Common myeloid progenitor, CD34-positive (primary cell): Measurements from ENCODE around the gene STAG1.

Source experiments
- CTCF ChIA-PET: fragments of 350-600 bp; sonication (Branson Sonifier 250); formaldehyde crosslinking; loops from one replicate; lab custom pipeline; 2021; ENCODE audit warnings: antibody characterized with exemption; lab: Charles Lee
- POLR2A ChIA-PET: fragments of 350-600 bp; sonication (Branson Sonifier 250); formaldehyde crosslinking; loops from one replicate; lab custom pipeline; 2021; ENCODE audit warnings: antibody characterized with exemption; lab: Charles Lee
- DNase-seq, 3 donors: peaks; one replicate each; pipeline versions ENCODE4 v3.0.0 to v3.0.0-alpha.2; 2013
- H3K27ac ChIP-seq, 2 experiments: 1 replicate in 1 of 2; 2 replicates in 1 of 2; pipeline ENCODE4 v1.7.0; 2013; ENCODE audit warnings: inconsistent platforms in 2 of 2, low read length in 2 of 2, mild to moderate bottlenecking in 2 of 2, low read depth in 1 of 2, moderate library complexity in 1 of 2; ENCODE audit not compliant: severe bottlenecking in 2 of 2, insufficient read depth in 1 of 2, poor library complexity in 1 of 2
- H3K27me3 ChIP-seq, 5 experiments: replicated peaks in 2 of 5; 1 replicate in 3 of 5; 2 replicates in 2 of 5; pipeline versions ENCODE4 v1.6.1 to v1.7.0; 2013; ENCODE audit warnings: low read length in 4 of 5, mild to moderate bottlenecking in 2 of 5, moderate library complexity in 2 of 5, inconsistent platforms in 1 of 5; ENCODE audit not compliant: insufficient read depth in 5 of 5, control insufficient read depth in 4 of 5
- H3K36me3 ChIP-seq, 4 experiments: 1 replicate in 2 of 4; 2 replicates in 2 of 4; pipeline versions ENCODE4 v1.6.1 to v1.7.0; 2013; ENCODE audit warnings: low read length in 3 of 4, control low read depth in 1 of 4, mild to moderate bottlenecking in 1 of 4; ENCODE audit not compliant: control insufficient read depth in 4 of 4, insufficient read depth in 4 of 4
- H3K4me1 ChIP-seq, 4 experiments: 1 replicate in 3 of 4; 2 replicates in 1 of 4; pipeline versions ENCODE4 v1.6.1 to v1.7.1; 2013; ENCODE audit warnings: low read length in 3 of 4, mild to moderate bottlenecking in 3 of 4, control low read depth in 1 of 4, inconsistent platforms in 1 of 4, moderate library complexity in 1 of 4; ENCODE audit not compliant: control insufficient read depth in 4 of 4, insufficient read depth in 4 of 4; ENCODE audit errors: control extremely low read depth in 1 of 4
- H3K4me3 ChIP-seq, 7 experiments: 1 replicate in 4 of 7; 2 replicates in 3 of 7; pipeline versions ENCODE4 v1.5.1 to v1.7.0; 2013; ENCODE audit warnings: mild to moderate bottlenecking in 7 of 7, low read length in 6 of 7, moderate library complexity in 6 of 7, inconsistent platforms in 2 of 7, low read depth in 2 of 7, control low read depth in 1 of 7; ENCODE audit not compliant: insufficient read depth in 4 of 7, control insufficient read depth in 1 of 7; ENCODE audit errors: extremely low read depth in 1 of 7
- H3K9me3 ChIP-seq, 5 experiments: 1 replicate in 4 of 5; 2 replicates in 1 of 5; pipeline versions ENCODE4 v1.6.1 to v1.7.1; 2013; ENCODE audit warnings: low read length in 4 of 5, mild to moderate bottlenecking in 2 of 5, inconsistent platforms in 1 of 5, low read depth in 1 of 5, moderate library complexity in 1 of 5; ENCODE audit not compliant: control insufficient read depth in 4 of 5, insufficient read depth in 2 of 5; ENCODE audit errors: control extremely low read depth in 1 of 5
- WGBS: methylation state at CpG from one replicate; pipeline ENCODE4 v1.1.5; 2013; ENCODE audit not compliant: insufficient coverage; 5-methylcytosine and 5-hydroxymethylcytosine counted together

Gene STAG1

GRCh38 chr3:136404056-136404455 is 348.1 kb downstream of the STAG1 start:
- no peak overlapping the region for H3K27ac ChIP-seq
- DNase-seq, result no peak
- 100% methylated on average over 1 of the region's 2 CpGs for WGBS
- ChIA-PET POLR2A (no interaction called here), CTCF (no interaction called here)
- no peaks in the 10 kb centered on the region for H3K36me3 ChIP-seq
- H3K4me1 ChIP-seq, result no peaks in the 10 kb centered on the region
- no peak overlapping the region for H3K4me3 ChIP-seq
- H3K9me3 ChIP-seq, result no peaks in the 10 kb centered on the region
- H3K27me3 ChIP-seq, result no peaks in the 10 kb centered on the region

DNA sequence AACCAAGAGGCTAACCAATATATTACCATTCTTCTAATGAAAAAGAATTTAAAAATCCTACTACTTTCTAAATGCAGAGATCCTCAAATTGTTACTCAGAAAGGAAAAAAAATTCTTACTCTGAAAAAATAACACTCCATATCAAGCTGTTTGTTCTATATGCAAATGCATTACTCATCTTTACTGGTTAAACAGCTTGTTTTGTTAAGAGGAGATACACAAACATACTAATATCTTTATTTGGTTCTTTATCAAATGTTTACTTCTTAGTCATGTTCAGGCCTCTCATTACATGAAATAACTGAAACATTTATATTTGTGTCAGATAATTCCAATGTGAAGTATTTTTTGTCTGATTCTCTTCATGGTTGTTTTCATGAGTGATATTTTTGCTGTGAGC is 355.3 kb downstream of the STAG1 start:
- POLR2A ChIA-PET, result no interaction called here
- no peak for DNase-seq
- CTCF ChIA-PET, result interaction anchor here (1.4 kb wide), 1 partner anchor 617 kb away, joined by 3 read pairs; no protein-coding TSS in a partner anchor

GRCh38 chr3:136390574-136390973 is 361.6 kb downstream of the STAG1 start:
- no peak for DNase-seq
- Histone ChIP-seq H3K9me3 (no peaks in the 10 kb centered on the region), H3K4me3 (no peak overlapping the region), H3K36me3 (peaks cover 0 to 3% (median under 1%) of the 10 kb centered on the region in 4 experiments), H3K4me1 (no peaks in the 10 kb centered on the region), H3K27ac (no peak overlapping the region), H3K27me3 (no peaks in the 10 kb centered on the region)
- ChIA-PET CTCF (interaction anchor here (0.5 to 2.1 kb wide), 6 partner anchors 9 to 623 kb away, joined by 3 to 10 read pairs (median 4); partner anchors contain the start of gene STAG1), POLR2A (interaction anchor here (1.4 kb wide), 1 partner anchor 362 kb away, joined by 3 read pairs; the partner anchor contains the start of gene STAG1)
- no CpG with 5 or more reads among the region's 3 CpGs for WGBS

More for the DNA sequence above, 355.3 kb downstream of the STAG1 start:
- Histone ChIP-seq H3K27ac (no peak overlapping the region), H3K36me3 (peaks cover 0 to 3% (median 2%) of the 10 kb centered on the region in 4 experiments), H3K4me1 (no peaks in the 10 kb centered on the region), H3K27me3 (no peaks in the 10 kb centered on the region), H3K9me3 (no peaks in the 10 kb centered on the region), H3K4me3 (no peak overlapping the region)

DNA sequence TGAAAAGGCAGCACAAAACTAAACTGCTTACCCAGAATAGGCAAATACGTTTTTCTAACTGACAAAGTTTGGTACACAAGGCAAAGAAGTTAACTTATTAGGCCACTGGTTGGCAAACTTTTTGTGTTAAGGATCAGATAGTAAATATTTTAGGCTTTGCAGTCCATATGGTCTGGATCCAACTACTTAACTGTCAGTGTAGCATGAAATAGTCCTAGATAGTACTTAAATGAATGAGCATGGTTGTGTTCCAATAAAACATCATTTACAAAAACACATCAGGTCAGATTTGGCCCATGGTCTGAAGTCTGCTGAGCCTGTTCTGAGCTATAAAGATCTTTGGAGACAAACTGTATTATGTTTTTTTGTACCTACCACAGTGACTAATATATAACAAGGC is 365.1 kb downstream of the STAG1 start:
- no peak overlapping the region for H3K4me3 ChIP-seq
- no peaks in the 10 kb centered on the region for H3K27me3 ChIP-seq
- peaks cover 0 to 4% (median 0%) of the 10 kb centered on the region in 4 experiments for H3K36me3 ChIP-seq
- WGBS, result 100% methylated on average over 1 of the region's 1 CpG
- CTCF ChIA-PET, result no interaction called here
- no peaks in the 10 kb centered on the region for H3K9me3 ChIP-seq
- no peak for DNase-seq
- POLR2A ChIA-PET, result no interaction called here
- H3K27ac ChIP-seq, result no peak overlapping the region
- no peaks in the 10 kb centered on the region for H3K4me1 ChIP-seq

GRCh38 chr3:136385457-136385856 is 366.7 kb downstream of the STAG1 start:
- ChIA-PET POLR2A (no interaction called here), CTCF (interaction anchor here (1.2 to 1.5 kb wide), 2 partner anchors 367 to 629 kb away, joined by 4 read pairs; partner anchors contain the start of gene STAG1)
- Histone ChIP-seq H3K4me1 (no peaks in the 10 kb centered on the region), H3K4me3 (no peak overlapping the region), H3K36me3 (peaks cover 0 to 4% (median under 1%) of the 10 kb centered on the region in 4 experiments), H3K27me3 (no peaks in the 10 kb centered on the region), H3K27ac (no peak overlapping the region), H3K9me3 (no peaks in the 10 kb centered on the region)
- no peak for DNase-seq
- no CpG with 5 or more reads among the region's 2 CpGs for WGBS

GRCh38 chr3:136381051-136381450 is 371.1 kb downstream of the STAG1 start:
- H3K27me3 ChIP-seq, result no peaks in the 10 kb centered on the region
- ChIA-PET POLR2A (no interaction called here), CTCF (interaction anchor here (0.6 to 1.2 kb wide), 2 partner anchors 8 to 11 kb away, joined by 3 to 6 read pairs; no protein-coding TSS in a partner anchor)
- peaks cover 3 to 8% (median 4%) of the 10 kb centered on the region in 4 experiments for H3K36me3 ChIP-seq
- H3K9me3 ChIP-seq, result no peaks in the 10 kb centered on the region
- no peaks in the 10 kb centered on the region for H3K4me1 ChIP-seq
- H3K27ac ChIP-seq, result no peak overlapping the region
- no peak for DNase-seq
- H3K4me3 ChIP-seq, result no peak overlapping the region
- 100% methylated on average over 1 of the region's 2 CpGs for WGBS

GRCh38 chr3:136380530-136380929 is 371.6 kb downstream of the STAG1 start:
- DNase-seq, result no peak
- no peaks in the 10 kb centered on the region for H3K4me1 ChIP-seq
- no peak overlapping the region for H3K27ac ChIP-seq
- ChIA-PET CTCF (interaction anchor here (1.2 kb wide), 1 partner anchor 11 kb away, joined by 6 read pairs; no protein-coding TSS in a partner anchor), POLR2A (no interaction called here)
- WGBS, result 100% methylated on average over 5 of the region's 6 CpGs
- no peaks in the 10 kb centered on the region for H3K27me3 ChIP-seq
- no peaks in the 10 kb centered on the region for H3K9me3 ChIP-seq
- no peak overlapping the region for H3K4me3 ChIP-seq
- peaks cover 3 to 8% (median 4%) of the 10 kb centered on the region in 4 experiments for H3K36me3 ChIP-seq
